ENCODE results near the gene ASTN2. TPM values are rescaled to one million over a fixed set of nuclear protein-coding genes. Genes with fewer than 3 reads are reported as not detected.

ASTN2 gene
- total and polyA plus RNA-seq, 2 experiments from 2014 or later: 5.6 to 7.7 TPM

- H3K27ac ChIP-seq: no peak overlapping the region
- no peak overlapping the region for H3K4me3 ChIP-seq
- H3K9me3 ChIP-seq (ENCODE audit: low read depth): no peaks in the 10 kb centered on the region
- no peaks in the 10 kb centered on the region for H3K36me3 ChIP-seq
- DNase-seq (ENCODE audit: low read depth in 1 of 2, low spot score in 1 of 2): no peak
- H3K27me3 ChIP-seq: no peaks in the 10 kb centered on the region
- TF ChIP-seq CTCF (IDR thresholded peaks at IDR 0.05; ENCODE audit: low read depth, low read length): no peak
- no peaks in the 10 kb centered on the region for H3K4me1 ChIP-seq (ENCODE audit: low read depth)
Measured at GRCh38 chr9:116986015-116986414, 428.8 kb downstream of the ASTN2 start.

GRCh38 chr9:116985596-116985995 is 429.3 kb downstream of the ASTN2 start:
- no peaks in the 10 kb centered on the region for H3K36me3 ChIP-seq
- H3K9me3 ChIP-seq (ENCODE audit: low read depth): no peaks in the 10 kb centered on the region
- no peaks in the 10 kb centered on the region for H3K4me1 ChIP-seq (ENCODE audit: low read depth)
- H3K4me3 ChIP-seq: no peak overlapping the region
- H3K27me3 ChIP-seq: no peaks in the 10 kb centered on the region
- no peak for DNase-seq (ENCODE audit: low read depth in 1 of 2, low spot score in 1 of 2)
- no peak for TF ChIP-seq CTCF (IDR thresholded peaks at IDR 0.05; ENCODE audit: low read depth, low read length)
- no peak overlapping the region for H3K27ac ChIP-seq

- Histone ChIP-seq H3K4me1 (ENCODE audit: low read depth) (no peaks in the 10 kb centered on the region), H3K36me3 (no peaks in the 10 kb centered on the region), H3K4me3 (no peak overlapping the region), H3K27ac (no peak overlapping the region), H3K9me3 (ENCODE audit: low read depth) (no peaks in the 10 kb centered on the region), H3K27me3 (no peaks in the 10 kb centered on the region)
- DNase-seq (ENCODE audit: low read depth in 1 of 2, low spot score in 1 of 2): no peak
- TF ChIP-seq CTCF (IDR thresholded peaks at IDR 0.05; ENCODE audit: low read depth, low read length): no peak
Measured at GRCh38 chr9:116984111-116984510, 430.7 kb downstream of the ASTN2 start.

- Histone ChIP-seq H3K27ac (no peak overlapping the region), H3K36me3 (no peaks in the 10 kb centered on the region), H3K4me1 (ENCODE audit: low read depth) (no peaks in the 10 kb centered on the region), H3K27me3 (no peaks in the 10 kb centered on the region), H3K9me3 (ENCODE audit: low read depth) (no peaks in the 10 kb centered on the region), H3K4me3 (no peak overlapping the region)
- no peak for TF ChIP-seq CTCF (IDR thresholded peaks at IDR 0.05; ENCODE audit: low read depth, low read length)
- no peak for DNase-seq (ENCODE audit: low read depth in 1 of 2, low spot score in 1 of 2)
Measured at GRCh38 chr9:116980582-116981120, 434.2 kb downstream of the ASTN2 start.

- no peak for TF ChIP-seq CTCF (IDR thresholded peaks at IDR 0.05; ENCODE audit: low read depth, low read length)
Measured at GRCh38 chr9:116979456-116979855, 435.4 kb downstream of the ASTN2 start.

GRCh38 chr9:116978155-116978554 is 436.7 kb downstream of the ASTN2 start:
- TF ChIP-seq CTCF (IDR thresholded peaks at IDR 0.05; ENCODE audit: low read depth, low read length): no peak
- no peak overlapping the region for H3K27ac ChIP-seq
- no peaks in the 10 kb centered on the region for H3K9me3 ChIP-seq (ENCODE audit: low read depth)
- DNase-seq (ENCODE audit: low read depth in 1 of 2, low spot score in 1 of 2): no peak
- no peaks in the 10 kb centered on the region for H3K27me3 ChIP-seq
- no peaks in the 10 kb centered on the region for H3K4me1 ChIP-seq (ENCODE audit: low read depth)
- no peaks in the 10 kb centered on the region for H3K36me3 ChIP-seq
- no peak overlapping the region for H3K4me3 ChIP-seq

More at GRCh38 chr9:116979456-116979855, 435.4 kb downstream of the ASTN2 start:
- Histone ChIP-seq H3K27me3 (no peaks in the 10 kb centered on the region), H3K4me3 (no peak overlapping the region), H3K36me3 (no peaks in the 10 kb centered on the region), H3K27ac (no peak overlapping the region), H3K4me1 (ENCODE audit: low read depth) (no peaks in the 10 kb centered on the region), H3K9me3 (ENCODE audit: low read depth) (no peaks in the 10 kb centered on the region)
- no peak for DNase-seq (ENCODE audit: low read depth in 1 of 2, low spot score in 1 of 2)
